Cardiac muscle cell (in vitro differentiated cells and primary cell): ENCODE data around the gene ARID4B. TPM values are rescaled to one million over a fixed set of nuclear protein-coding genes. Genes with fewer than 3 reads are reported as not detected.
"Not testable (repeated sequence)": the region's sequence is repeated elsewhere in the genome, so short reads cannot be mapped to it uniquely, and the experiment has no call there.

ENCODE experiments used
- DNase-seq, 2 donors: peaks; one replicate each; pipeline versions ENCODE4 v3.0.0 to v3.0.0-alpha.2; 2010 to 2017; ENCODE audit warnings: low read depth in 1 of 2, low spot score in 1 of 2
- H3K27ac ChIP-seq: fragments of 200-600 bp; sonication (generic); 2 replicates; pipeline ENCODE4 v1.5.1; 2016
- H3K27me3 ChIP-seq: fragments of 200-600 bp; sonication (generic); 2 replicates; pipeline ENCODE4 v1.6.0; 2016; ENCODE audit warnings: control low read depth
- H3K36me3 ChIP-seq: fragments of 200-600 bp; sonication (generic); 2 replicates; pipeline ENCODE4 v1.5.1; 2016; ENCODE audit warnings: control low read depth
- H3K4me1 ChIP-seq: fragments of 200-600 bp; sonication (generic); 2 replicates; pipeline ENCODE4 v1.8.1; 2017; ENCODE audit warnings: low read depth, mild to moderate bottlenecking, mixed run types
- H3K4me3 ChIP-seq: fragments of 200-600 bp; sonication (generic); 2 replicates; pipeline ENCODE4 v1.5.1; 2016; ENCODE audit warnings: mild to moderate bottlenecking
- H3K9me3 ChIP-seq: fragments of 200-600 bp; sonication (generic); 2 replicates; pipeline ENCODE4 v1.5.1; 2017; ENCODE audit warnings: low read depth, mild to moderate bottlenecking, control low read depth
- polyA plus RNA-seq: library from polyadenylated mRNA; unstranded; fragments of >200 nt; fragmentation: Nextera tagmentation; extraction: Ambion mirVana; gene quantifications from 2 replicates; pipeline ENCODE4 v1.2.1, GENCODE V29; 2016
- total RNA-seq: library from RNA; depleted of rRNA; stranded (reverse); fragments of >200 nt; gene quantifications from 2 replicates; pipeline ENCODE4 v1.2.3, GENCODE V29; 2016
- TF ChIP-seq, protein P1 (sequence below): IDR thresholded peaks from 2 replicates; pipeline ENCODE4 v1.5.1; 2012; ENCODE audit warnings: low read depth, mild to moderate bottlenecking, low read length

Gene ARID4B
- total and polyA plus RNA-seq, 2 experiments from 2014 or later: 33.8 to 37.9 TPM

DNA sequence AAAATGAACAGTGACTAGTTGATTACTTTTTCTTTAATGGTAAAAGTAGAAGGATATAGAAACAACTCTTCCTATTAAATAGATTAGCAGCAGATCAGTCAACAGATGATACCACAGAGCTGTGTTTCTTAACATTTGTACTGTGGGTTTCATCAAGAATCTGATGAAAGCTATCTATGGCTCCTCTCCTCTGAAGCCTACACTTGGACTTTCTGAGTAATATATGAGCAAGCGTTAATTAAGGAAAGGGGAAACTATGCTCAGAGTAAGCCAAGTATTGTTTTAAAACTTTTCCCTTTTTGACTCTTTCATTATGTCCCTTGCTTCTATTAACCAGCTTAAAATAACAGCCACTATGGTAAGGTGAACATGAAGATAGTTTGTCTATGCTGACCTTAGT lies 10.8 kb downstream of the ARID4B start:
- no peak for DNase-seq
- Histone ChIP-seq H3K4me1 (peaks cover 20% of the 10 kb centered on the region), H3K27ac (peak overlapping the region; percentile 2), H3K27me3 (no peaks in the 10 kb centered on the region), H3K4me3 (no peak overlapping the region), H3K9me3 (no peaks in the 10 kb centered on the region), H3K36me3 (no peaks in the 10 kb centered on the region)
- TF ChIP-seq, protein P1, sequence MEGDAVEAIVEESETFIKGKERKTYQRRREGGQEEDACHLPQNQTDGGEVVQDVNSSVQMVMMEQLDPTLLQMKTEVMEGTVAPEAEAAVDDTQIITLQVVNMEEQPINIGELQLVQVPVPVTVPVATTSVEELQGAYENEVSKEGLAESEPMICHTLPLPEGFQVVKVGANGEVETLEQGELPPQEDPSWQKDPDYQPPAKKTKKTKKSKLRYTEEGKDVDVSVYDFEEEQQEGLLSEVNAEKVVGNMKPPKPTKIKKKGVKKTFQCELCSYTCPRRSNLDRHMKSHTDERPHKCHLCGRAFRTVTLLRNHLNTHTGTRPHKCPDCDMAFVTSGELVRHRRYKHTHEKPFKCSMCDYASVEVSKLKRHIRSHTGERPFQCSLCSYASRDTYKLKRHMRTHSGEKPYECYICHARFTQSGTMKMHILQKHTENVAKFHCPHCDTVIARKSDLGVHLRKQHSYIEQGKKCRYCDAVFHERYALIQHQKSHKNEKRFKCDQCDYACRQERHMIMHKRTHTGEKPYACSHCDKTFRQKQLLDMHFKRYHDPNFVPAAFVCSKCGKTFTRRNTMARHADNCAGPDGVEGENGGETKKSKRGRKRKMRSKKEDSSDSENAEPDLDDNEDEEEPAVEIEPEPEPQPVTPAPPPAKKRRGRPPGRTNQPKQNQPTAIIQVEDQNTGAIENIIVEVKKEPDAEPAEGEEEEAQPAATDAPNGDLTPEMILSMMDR: no peak

DNA sequence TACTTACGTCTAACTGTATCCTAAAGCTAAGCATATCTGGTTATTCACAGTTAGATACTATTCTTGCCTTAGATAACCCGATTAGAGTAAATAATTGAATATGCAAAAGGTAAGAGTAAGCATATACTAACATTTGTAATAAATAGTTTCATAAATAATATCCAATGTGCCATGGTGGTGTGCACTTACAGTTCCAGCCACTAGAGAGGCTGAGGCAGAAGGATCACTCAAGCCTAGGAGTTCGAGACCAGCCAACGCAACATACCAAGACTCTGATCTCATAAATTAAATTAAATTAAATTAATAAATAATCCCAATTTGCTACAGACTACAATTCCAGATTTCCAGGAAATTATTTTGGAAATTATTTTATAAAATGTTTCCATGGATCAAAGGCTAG lies 12.2 kb downstream of the ARID4B start:
- peaks cover 20% of the 10 kb centered on the region for H3K4me1 ChIP-seq
- no peaks in the 10 kb centered on the region for H3K27me3 ChIP-seq
- H3K9me3 ChIP-seq: no peaks in the 10 kb centered on the region
- H3K27ac ChIP-seq: no peak overlapping the region
- H3K4me3 ChIP-seq: no peak overlapping the region
- no peak for DNase-seq
- TF ChIP-seq, protein P1: no peak
- no peaks in the 10 kb centered on the region for H3K36me3 ChIP-seq

DNA sequence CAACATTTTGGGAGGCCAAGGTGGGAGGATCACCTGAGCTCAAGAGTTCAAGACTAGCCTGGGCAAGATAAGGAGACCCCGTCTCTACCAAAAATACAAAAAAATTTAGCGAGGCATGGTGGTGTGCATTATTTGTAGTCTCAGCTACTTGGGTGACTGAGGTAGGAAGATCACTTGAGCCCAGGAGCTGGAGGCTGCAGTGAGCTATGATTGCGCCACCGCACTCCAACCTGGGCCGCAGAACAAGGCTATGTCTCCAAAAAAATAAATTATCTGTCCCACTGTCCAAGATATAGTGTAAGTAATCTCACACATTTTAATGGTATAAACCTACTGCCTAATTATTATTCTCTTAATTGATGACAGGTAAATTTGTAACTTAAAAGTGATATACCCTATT lies 12.8 kb downstream of the ARID4B start:
- DNase-seq: no peak
- H3K36me3 ChIP-seq: no peaks in the 10 kb centered on the region
- no peaks in the 10 kb centered on the region for H3K27me3 ChIP-seq
- no peak overlapping the region for H3K4me3 ChIP-seq
- no peaks in the 10 kb centered on the region for H3K9me3 ChIP-seq
- H3K27ac ChIP-seq: no peak overlapping the region
- TF ChIP-seq, protein P1: no peak
- peaks cover 20% of the 10 kb centered on the region for H3K4me1 ChIP-seq

DNA sequence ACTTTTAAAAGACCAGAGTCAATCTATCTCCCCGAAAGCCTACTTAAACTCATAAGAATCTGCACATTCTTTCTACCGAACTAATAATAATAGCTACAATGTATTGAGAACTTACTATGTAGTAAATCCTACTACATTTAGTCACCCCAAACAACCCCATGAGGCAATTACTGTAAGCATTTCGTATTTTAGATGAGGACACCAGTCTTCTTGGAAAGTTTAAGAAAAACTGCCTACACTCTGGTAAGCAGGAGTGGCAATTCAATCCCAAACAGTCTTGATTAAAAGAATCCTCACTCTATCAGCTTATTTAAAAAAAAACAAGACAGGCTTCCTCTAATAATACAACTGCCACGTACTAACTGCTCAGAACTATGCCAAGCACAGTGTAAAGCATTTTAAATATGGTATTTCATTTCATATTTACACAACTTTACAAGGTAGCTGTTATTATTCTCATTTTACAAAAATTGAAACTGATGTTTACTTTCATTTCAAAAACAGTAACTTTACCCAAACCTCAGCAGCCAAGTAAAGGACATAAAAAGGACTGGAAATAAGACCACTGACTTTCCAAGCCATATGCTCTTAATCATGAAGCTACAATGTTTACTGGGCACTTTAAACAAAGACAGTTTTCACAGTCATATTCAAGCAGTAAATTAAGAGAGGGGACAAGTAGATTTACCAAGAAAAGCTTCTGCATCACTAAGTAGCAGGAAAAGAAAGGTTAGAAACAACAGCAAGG lies 13.9 kb downstream of the ARID4B start:
- DNase-seq: no peak
- no peaks in the 10 kb centered on the region for H3K27me3 ChIP-seq
- no peak overlapping the region for H3K4me3 ChIP-seq
- no peaks in the 10 kb centered on the region for H3K36me3 ChIP-seq
- no peaks in the 10 kb centered on the region for H3K9me3 ChIP-seq
- peak overlapping the region; percentile 75 for H3K27ac ChIP-seq
- peaks cover 20% of the 10 kb centered on the region for H3K4me1 ChIP-seq
- TF ChIP-seq, protein P1: no peak

DNA sequence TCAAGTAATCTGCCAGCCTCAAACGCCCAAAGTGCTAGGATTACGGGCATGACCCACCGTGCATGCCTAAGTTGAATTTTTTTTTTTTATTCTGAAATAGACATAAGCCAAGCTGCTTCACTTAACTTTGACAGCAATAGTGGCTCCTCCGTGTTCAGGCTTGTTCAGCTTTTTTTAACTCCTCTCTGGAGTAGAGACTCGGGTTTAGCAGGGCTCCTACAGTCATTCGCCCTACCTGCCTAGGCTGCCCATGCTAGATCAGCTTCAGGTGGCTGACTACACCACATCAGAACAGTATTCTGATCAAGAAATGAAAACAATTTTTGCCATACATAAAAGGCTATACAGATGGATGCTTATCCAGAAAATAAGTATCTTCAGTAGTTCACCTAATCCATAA lies 14.7 kb downstream of the ARID4B start:
- Histone ChIP-seq H3K27me3 (no peaks in the 10 kb centered on the region), H3K27ac (peak overlapping the region; percentile 75), H3K9me3 (no peaks in the 10 kb centered on the region), H3K4me3 (no peak overlapping the region), H3K4me1 (peaks cover 20% of the 10 kb centered on the region), H3K36me3 (no peaks in the 10 kb centered on the region)
- no peak for DNase-seq
- TF ChIP-seq, protein P1: no peak

DNA sequence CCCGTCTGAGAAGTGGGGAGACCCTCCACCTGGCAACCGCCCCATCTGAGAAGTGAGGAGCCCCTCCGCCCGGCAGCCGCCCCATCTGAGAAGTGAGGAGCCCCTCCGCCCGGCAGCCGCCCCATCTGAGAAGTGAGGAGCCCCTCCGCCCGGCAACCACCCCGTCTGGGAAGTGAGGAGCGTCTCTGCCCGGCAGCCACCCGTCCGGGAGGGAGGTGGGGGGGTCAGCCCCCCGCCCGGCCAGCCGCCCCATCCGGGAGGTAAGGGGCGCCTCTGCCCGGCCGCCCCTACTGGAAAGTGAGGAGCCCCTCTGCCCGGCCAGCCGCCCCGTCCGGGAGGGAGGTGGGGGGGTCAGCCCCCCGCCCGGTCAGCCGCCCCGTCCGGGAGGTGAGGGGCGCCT lies 18.8 kb downstream of the ARID4B start:
- H3K36me3 ChIP-seq, H3K27ac ChIP-seq, H3K9me3 ChIP-seq, H3K27me3 ChIP-seq, H3K4me3 ChIP-seq, DNase-seq: not testable (repeated sequence)
- peaks cover 18% of the 10 kb centered on the region for H3K4me1 ChIP-seq
